ENCODE results near the gene MGARP. TPM values are rescaled to one million over a fixed set of nuclear protein-coding genes. Genes with fewer than 3 reads are reported as not detected.

MGARP gene
- polyA plus RNA-seq, 3 donors from 2014 or later, result 0.27 TPM; not detected in 2

GRCh38 chr4:139223682-139224317 lies 56.2 kb downstream of the MGARP start:
- peaks cover 0 to 7% of the 10 kb centered on the region in 2 donors for H3K4me1 Mint-ChIP-seq
- no peak for DNase-seq
- no peaks in the 10 kb centered on the region for H3K9me3 Mint-ChIP-seq
- H3K36me3 Mint-ChIP-seq, result no peaks in the 10 kb centered on the region
- H3K4me3 Mint-ChIP-seq, result no peak overlapping the region
- peaks cover 0 to 2% (median 0%) of the 10 kb centered on the region in 3 donors for H3K27me3 Mint-ChIP-seq (ENCODE audit: low read depth in 3 of 3)
- H3K27ac Mint-ChIP-seq, result no peak overlapping the region

GRCh38 chr4:139222215-139222614 lies 57.8 kb downstream of the MGARP start:
- Mint-ChIP-seq H3K4me1 (peaks cover 0 to 7% of the 10 kb centered on the region in 2 donors), H3K4me3 (no peak overlapping the region), H3K27ac (no peak overlapping the region), H3K9me3 (no peaks in the 10 kb centered on the region), H3K36me3 (no peaks in the 10 kb centered on the region), H3K27me3 (ENCODE audit: low read depth in 3 of 3) (peaks cover 0 to 4% (median 2%) of the 10 kb centered on the region in 3 donors)
- DNase-seq, result no peak

- no peak overlapping the region for H3K4me3 Mint-ChIP-seq
- peaks cover 0 to 7% of the 10 kb centered on the region in 2 donors for H3K4me1 Mint-ChIP-seq
- H3K27me3 Mint-ChIP-seq (ENCODE audit: low read depth in 3 of 3), result peaks cover 0 to 4% (median 2%) of the 10 kb centered on the region in 3 donors
- H3K36me3 Mint-ChIP-seq, result no peaks in the 10 kb centered on the region
- H3K27ac Mint-ChIP-seq, result no peak overlapping the region
- DNase-seq, result no peak
- no peaks in the 10 kb centered on the region for H3K9me3 Mint-ChIP-seq
These were observed 58.3 kb downstream of the MGARP start for GRCh38 chr4:139221687-139222086.

GRCh38 chr4:139219450-139220055 lies 60.5 kb downstream of the MGARP start:
- H3K4me3 Mint-ChIP-seq, result no peak overlapping the region
- no peaks in the 10 kb centered on the region for H3K36me3 Mint-ChIP-seq
- no peak overlapping the region for H3K27ac Mint-ChIP-seq
- H3K4me1 Mint-ChIP-seq, result peaks cover 0 to 7% of the 10 kb centered on the region in 2 donors
- H3K27me3 Mint-ChIP-seq (ENCODE audit: low read depth in 3 of 3), result peaks cover 0 to 4% (median 2%) of the 10 kb centered on the region in 3 donors
- DNase-seq, result no peak
- H3K9me3 Mint-ChIP-seq, result no peaks in the 10 kb centered on the region

Other genes with a start within 250 kb of the MGARP start
- 10 to 100 TPM; 35.9 to 45.7 (median 38.8) TPM for gene ELF2, start 103.0 kb downstream of the MGARP start, polyA plus RNA-seq
- 10 to 100 TPM; 19.6 to 33.9 (median 22.1) TPM for gene NAA15, start 21.3 kb upstream of the MGARP start, polyA plus RNA-seq
- gene NDUFC1, start 22.3 kb upstream of the MGARP start, polyA plus RNA-seq, result 10 to 100 TPM; 47.4 to 80.1 (median 77.8) TPM
- 1 to 10 TPM; 2.8 to 6.8 (median 3.8) TPM for gene RAB33B, start 173.9 kb upstream of the MGARP start, polyA plus RNA-seq

All from immature natural killer cell (primary cell).